Measurements from ENCODE around the gene IL24.

IL24 gene

GRCh38 chr1:206895837-206896242 is 1.4 kb upstream of the IL24 start:
- Histone ChIP-seq H3K9me3 (replicated peaks; ENCODE audit: low read length) (no peaks in the 10 kb centered on the region), H3K36me3 (ENCODE audit: insufficient read depth, low read length) (no peaks in the 10 kb centered on the region), H3K4me1 (ENCODE audit: control insufficient read depth, insufficient read depth, low read length) (peaks cover 70% of the 10 kb centered on the region), H3K4me2 (ENCODE audit: low read length) (peak overlapping the region; percentile 2), H3K9ac (ENCODE audit: low read depth, low read length) (peak overlapping the region; percentile 11), H3K4me3 (ENCODE audit: low read length) (no peak overlapping the region), H3K27me3 (ENCODE audit: control insufficient read depth, insufficient read depth, low read length) (no peaks in the 10 kb centered on the region)

GRCh38 chr1:206896261-206896660 is 982 bp upstream of the IL24 start:
- Histone ChIP-seq H3K4me2 (ENCODE audit: low read length) (peak overlapping the region; percentile 2), H3K27me3 (ENCODE audit: control insufficient read depth, insufficient read depth, low read length) (no peaks in the 10 kb centered on the region), H3K4me1 (ENCODE audit: control insufficient read depth, insufficient read depth, low read length) (peaks cover 66% of the 10 kb centered on the region), H3K4me3 (ENCODE audit: low read length) (no peak overlapping the region), H3K36me3 (ENCODE audit: insufficient read depth, low read length) (no peaks in the 10 kb centered on the region), H3K9ac (ENCODE audit: low read depth, low read length) (no peak overlapping the region), H3K9me3 (replicated peaks; ENCODE audit: low read length) (no peaks in the 10 kb centered on the region)

- Histone ChIP-seq H3K4me1 (ENCODE audit: control insufficient read depth, insufficient read depth, low read length) (peaks cover 47% of the 10 kb centered on the region), H3K4me2 (ENCODE audit: low read length) (peak overlapping the region; percentile 61), H3K36me3 (ENCODE audit: insufficient read depth, low read length) (no peaks in the 10 kb centered on the region), H3K9me3 (replicated peaks; ENCODE audit: low read length) (no peaks in the 10 kb centered on the region), H3K4me3 (ENCODE audit: low read length) (peak overlapping the region; percentile 52), H3K27me3 (ENCODE audit: control insufficient read depth, insufficient read depth, low read length) (no peaks in the 10 kb centered on the region), H3K9ac (ENCODE audit: low read depth, low read length) (peak overlapping the region; percentile 59)
These were observed 1.1 kb downstream of the IL24 start for GRCh38 chr1:206898089-206898914.

DNA sequence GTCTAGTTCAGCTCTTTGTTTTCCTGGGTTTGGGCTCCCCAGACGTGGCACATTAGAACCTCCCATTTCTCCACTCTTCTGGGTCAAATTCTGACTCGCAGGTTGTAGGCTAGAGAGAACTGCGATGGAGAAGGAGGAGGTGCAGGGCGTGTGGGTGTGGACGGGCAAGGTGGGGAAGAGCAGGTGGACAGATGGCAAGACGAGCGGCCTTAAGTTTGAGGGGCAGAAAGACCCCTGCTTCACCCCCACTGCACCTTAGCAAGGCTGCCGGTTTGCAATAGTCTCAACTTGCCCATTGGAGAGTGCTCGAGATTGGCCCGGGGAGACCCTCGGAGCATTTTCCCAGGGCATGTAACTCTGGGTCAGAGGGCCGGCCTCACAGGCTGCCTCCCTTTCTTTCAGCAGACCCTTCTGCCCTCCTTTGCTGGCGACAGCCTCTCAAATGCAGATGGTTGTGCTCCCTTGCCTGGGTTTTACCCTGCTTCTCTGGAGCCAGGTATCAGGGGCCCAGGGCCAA is 1.7 kb downstream of the IL24 start:
- Histone ChIP-seq H3K4me1 (ENCODE audit: control insufficient read depth, insufficient read depth, low read length) (peaks cover 49% of the 10 kb centered on the region), H3K27me3 (ENCODE audit: control insufficient read depth, insufficient read depth, low read length) (no peaks in the 10 kb centered on the region), H3K9ac (ENCODE audit: low read depth, low read length) (no peak overlapping the region), H3K36me3 (ENCODE audit: insufficient read depth, low read length) (no peaks in the 10 kb centered on the region), H3K4me2 (ENCODE audit: low read length) (peak overlapping the region; percentile 61), H3K4me3 (ENCODE audit: low read length) (no peak overlapping the region), H3K9me3 (replicated peaks; ENCODE audit: low read length) (no peaks in the 10 kb centered on the region)

GRCh38 chr1:206899717-206900116 is 2.5 kb downstream of the IL24 start:
- no peaks in the 10 kb centered on the region for H3K27me3 ChIP-seq (ENCODE audit: control insufficient read depth, insufficient read depth, low read length)
- H3K9ac ChIP-seq (ENCODE audit: low read depth, low read length) = no peak overlapping the region
- no peaks in the 10 kb centered on the region for H3K9me3 ChIP-seq (replicated peaks; ENCODE audit: low read length)
- H3K4me2 ChIP-seq (ENCODE audit: low read length) = no peak overlapping the region
- peaks cover 51% of the 10 kb centered on the region for H3K4me1 ChIP-seq (ENCODE audit: control insufficient read depth, insufficient read depth, low read length)
- no peaks in the 10 kb centered on the region for H3K36me3 ChIP-seq (ENCODE audit: insufficient read depth, low read length)
- no peak overlapping the region for H3K4me3 ChIP-seq (ENCODE audit: low read length)

DNA sequence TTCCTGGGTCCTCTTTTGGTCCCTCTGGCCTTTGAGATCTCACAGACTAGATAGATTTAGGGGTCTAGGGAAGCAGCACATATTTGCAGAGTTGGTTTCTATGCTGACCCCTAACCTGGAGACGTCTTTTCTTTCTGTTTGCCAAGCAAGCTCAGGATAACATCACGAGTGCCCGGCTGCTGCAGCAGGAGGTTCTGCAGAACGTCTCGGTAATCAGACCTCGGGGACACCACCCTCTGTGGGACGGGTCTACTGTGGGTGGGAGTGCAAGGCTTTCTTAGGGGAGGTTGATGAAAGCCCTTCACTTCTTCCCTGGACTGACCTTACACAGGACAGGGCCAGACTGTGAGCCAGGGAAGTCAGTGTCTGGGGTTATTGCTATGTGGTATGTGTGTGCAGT is 2.9 kb downstream of the IL24 start:
- H3K9ac ChIP-seq (ENCODE audit: low read depth, low read length) = no peak overlapping the region
- no peaks in the 10 kb centered on the region for H3K9me3 ChIP-seq (replicated peaks; ENCODE audit: low read length)
- H3K4me1 ChIP-seq (ENCODE audit: control insufficient read depth, insufficient read depth, low read length) = peaks cover 52% of the 10 kb centered on the region
- no peak overlapping the region for H3K4me3 ChIP-seq (ENCODE audit: low read length)
- H3K4me2 ChIP-seq (ENCODE audit: low read length) = no peak overlapping the region
- no peaks in the 10 kb centered on the region for H3K27me3 ChIP-seq (ENCODE audit: control insufficient read depth, insufficient read depth, low read length)
- H3K36me3 ChIP-seq (ENCODE audit: insufficient read depth, low read length) = no peaks in the 10 kb centered on the region

- Histone ChIP-seq H3K4me2 (ENCODE audit: low read length) (no peak overlapping the region), H3K4me1 (ENCODE audit: control insufficient read depth, insufficient read depth, low read length) (peaks cover 43% of the 10 kb centered on the region)
These were observed 4.7 kb downstream of the IL24 start for GRCh38 chr1:206901944-206902343.

GRCh38 chr1:206902702-206903101 is 5.5 kb downstream of the IL24 start:
- Histone ChIP-seq H3K27me3 (ENCODE audit: control insufficient read depth, insufficient read depth, low read length) (no peaks in the 10 kb centered on the region), H3K9ac (ENCODE audit: low read depth, low read length) (no peak overlapping the region), H3K36me3 (ENCODE audit: insufficient read depth, low read length) (no peaks in the 10 kb centered on the region), H3K4me3 (ENCODE audit: low read length) (no peak overlapping the region), H3K9me3 (replicated peaks; ENCODE audit: low read length) (no peaks in the 10 kb centered on the region), H3K4me1 (ENCODE audit: control insufficient read depth, insufficient read depth, low read length) (peaks cover 36% of the 10 kb centered on the region), H3K4me2 (ENCODE audit: low read length) (no peak overlapping the region)

More at GRCh38 chr1:206901944-206902343, 4.7 kb downstream of the IL24 start:
- Histone ChIP-seq H3K9ac (ENCODE audit: low read depth, low read length) (no peak overlapping the region), H3K36me3 (ENCODE audit: insufficient read depth, low read length) (no peaks in the 10 kb centered on the region), H3K27me3 (ENCODE audit: control insufficient read depth, insufficient read depth, low read length) (no peaks in the 10 kb centered on the region), H3K4me3 (ENCODE audit: low read length) (no peak overlapping the region), H3K9me3 (replicated peaks; ENCODE audit: low read length) (no peaks in the 10 kb centered on the region)

DNA sequence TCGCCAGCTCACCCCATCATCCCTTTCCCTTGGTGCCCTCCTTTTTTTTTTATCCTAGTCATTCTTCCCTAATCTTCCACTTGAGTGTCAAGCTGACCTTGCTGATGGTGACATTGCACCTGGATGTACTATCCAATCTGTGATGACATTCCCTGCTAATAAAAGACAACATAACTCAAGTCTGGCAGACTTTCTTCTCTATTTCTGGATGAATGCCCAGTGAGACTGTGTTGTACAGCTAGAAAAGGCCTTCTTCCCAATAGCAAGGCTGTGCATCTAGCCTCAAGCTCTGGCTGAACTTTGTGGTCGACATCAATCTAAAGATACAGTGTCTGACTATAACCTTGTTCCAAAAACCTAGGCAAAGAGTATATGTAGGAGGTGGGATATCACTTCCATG is 6.4 kb downstream of the IL24 start:
- Histone ChIP-seq H3K9me3 (replicated peaks; ENCODE audit: low read length) (no peaks in the 10 kb centered on the region), H3K36me3 (ENCODE audit: insufficient read depth, low read length) (no peaks in the 10 kb centered on the region), H3K4me3 (ENCODE audit: low read length) (no peak overlapping the region), H3K4me1 (ENCODE audit: control insufficient read depth, insufficient read depth, low read length) (peaks cover 27% of the 10 kb centered on the region), H3K9ac (ENCODE audit: low read depth, low read length) (no peak overlapping the region), H3K4me2 (ENCODE audit: low read length) (no peak overlapping the region), H3K27me3 (ENCODE audit: control insufficient read depth, insufficient read depth, low read length) (peaks cover under 1% of the 10 kb centered on the region)

DNA sequence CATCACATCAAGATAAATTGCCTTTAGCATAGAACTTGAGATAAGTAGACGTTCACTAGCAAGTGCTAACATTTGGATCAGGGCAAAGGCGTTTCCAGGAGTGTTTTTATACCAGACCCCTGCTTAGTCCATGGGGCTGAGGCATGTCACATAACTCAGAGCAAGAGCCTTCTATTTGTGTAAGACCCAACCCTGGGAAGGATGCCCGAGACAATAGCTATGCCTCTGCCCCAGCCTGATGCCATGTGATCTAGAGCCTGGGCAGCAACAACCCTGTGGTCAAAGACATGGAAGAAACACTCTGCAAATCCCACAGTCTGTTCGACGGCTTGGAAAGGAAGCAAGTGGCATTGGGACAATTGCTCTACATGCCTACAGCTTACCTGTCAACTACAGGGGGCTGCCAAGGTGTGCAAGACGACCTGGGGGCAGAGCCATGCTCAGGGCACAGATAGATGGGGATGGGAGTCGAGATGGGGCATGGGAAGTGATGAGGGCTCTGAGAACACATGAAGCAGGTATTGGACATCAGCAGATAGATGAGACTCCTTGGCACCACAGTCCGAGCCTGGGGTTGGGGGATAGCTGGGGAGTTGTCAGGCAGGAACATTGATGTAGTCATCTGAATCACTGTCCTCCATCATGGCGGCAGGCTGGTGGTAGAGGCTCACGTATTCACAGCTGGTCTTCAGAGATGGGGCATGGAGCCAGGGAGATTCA is 7.3 kb downstream of the IL24 start:
- no peaks in the 10 kb centered on the region for H3K9me3 ChIP-seq (replicated peaks; ENCODE audit: low read length)
- H3K4me2 ChIP-seq (ENCODE audit: low read length) = no peak overlapping the region
- H3K9ac ChIP-seq (ENCODE audit: low read depth, low read length) = no peak overlapping the region
- H3K27me3 ChIP-seq (ENCODE audit: control insufficient read depth, insufficient read depth, low read length) = peaks cover 4% of the 10 kb centered on the region
- H3K4me1 ChIP-seq (ENCODE audit: control insufficient read depth, insufficient read depth, low read length) = peaks cover 27% of the 10 kb centered on the region
- H3K36me3 ChIP-seq (ENCODE audit: insufficient read depth, low read length) = no peaks in the 10 kb centered on the region
- no peak overlapping the region for H3K4me3 ChIP-seq (ENCODE audit: low read length)

DNA sequence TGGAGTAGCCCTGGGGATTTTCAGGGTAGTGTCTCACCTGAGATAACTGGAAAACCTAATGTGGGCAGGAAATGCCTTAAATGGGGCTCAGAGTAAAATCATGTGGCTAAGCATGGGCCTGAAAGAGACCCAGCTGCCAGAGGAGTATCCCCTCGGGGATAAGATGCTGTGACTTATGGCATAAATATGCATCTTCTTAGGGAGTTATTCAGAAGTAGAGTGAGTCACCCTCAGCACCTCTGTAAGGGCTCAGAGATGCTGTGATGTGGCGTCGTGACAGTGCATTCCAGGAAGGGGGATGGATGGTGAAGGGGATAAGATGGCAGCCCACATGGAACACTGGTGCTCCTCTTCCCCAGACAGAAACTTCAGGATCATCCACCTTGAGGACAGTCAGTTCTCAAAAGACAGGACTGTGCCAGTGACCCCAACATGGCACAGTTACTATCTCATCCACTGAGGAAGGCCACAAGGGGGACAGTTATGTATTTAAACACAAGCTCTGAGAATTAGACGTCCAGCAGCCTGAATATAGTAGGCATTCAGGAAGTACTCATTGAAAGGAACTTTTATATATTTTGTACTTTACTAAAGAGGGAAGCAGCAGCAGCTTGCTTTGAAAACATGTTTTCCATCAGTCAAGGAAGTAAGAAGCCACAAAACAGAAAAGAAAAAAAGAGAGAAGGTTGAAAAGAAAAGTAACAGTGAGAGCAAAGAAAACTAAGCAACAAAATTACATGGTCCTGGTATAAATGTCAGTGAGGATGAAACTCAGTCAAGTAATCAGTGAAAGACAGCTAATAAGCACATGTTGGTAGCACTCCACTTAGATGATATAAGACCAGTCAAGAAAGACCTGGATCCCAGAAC is 8.3 kb downstream of the IL24 start:
- Histone ChIP-seq H3K9me3 (replicated peaks; ENCODE audit: low read length) (no peaks in the 10 kb centered on the region), H3K36me3 (ENCODE audit: insufficient read depth, low read length) (no peaks in the 10 kb centered on the region), H3K4me2 (ENCODE audit: low read length) (peak overlapping the region; percentile 22), H3K4me3 (ENCODE audit: low read length) (no peak overlapping the region), H3K9ac (ENCODE audit: low read depth, low read length) (no peak overlapping the region), H3K4me1 (ENCODE audit: control insufficient read depth, insufficient read depth, low read length) (peaks cover 31% of the 10 kb centered on the region), H3K27me3 (ENCODE audit: control insufficient read depth, insufficient read depth, low read length) (peaks cover 4% of the 10 kb centered on the region)
